Measurements from ENCODE around the gene KRT38.

Gene KRT38

GRCh38 chr17:41394254-41394996 is 46.4 kb downstream of the KRT38 start:
- DNase-seq (ENCODE audit: low read depth) = no peak

GRCh38 chr17:41393826-41394225 is 47.0 kb downstream of the KRT38 start:
- DNase-seq (ENCODE audit: low read depth) = no peak

- DNase-seq (ENCODE audit: low read depth) = no peak
Measured at GRCh38 chr17:41393294-41393693, 47.5 kb downstream of the KRT38 start.

- DNase-seq (ENCODE audit: low read depth) = no peak
Measured at GRCh38 chr17:41392278-41392677, 48.5 kb downstream of the KRT38 start.

GRCh38 chr17:41391535-41391934 is 49.2 kb downstream of the KRT38 start:
- no peak for DNase-seq (ENCODE audit: low read depth)

- DNase-seq (ENCODE audit: low read depth) = no peak
Measured at GRCh38 chr17:41390411-41390938, 50.3 kb downstream of the KRT38 start.

- no peak for DNase-seq (ENCODE audit: low read depth)
Measured at GRCh38 chr17:41387670-41388069, 53.1 kb downstream of the KRT38 start.

GRCh38 chr17:41386227-41386626 is 54.6 kb downstream of the KRT38 start:
- no peak for DNase-seq (ENCODE audit: low read depth)

Measured in stimulated activated CD4-positive, alpha-beta T cell treated with anti-CD3 and anti-CD28 coated beads, Interleukin-2, amount 100 ng/mL, for 4 hours (primary cell).